K562 (cell line): ENCODE results near the gene STK17A. TPM values are rescaled to one million over a fixed set of nuclear protein-coding genes. Genes with fewer than 3 reads are reported as not detected.
A peak's percentile ranks its signal among the peaks of the same experiment; 100 is the strongest.

Experiments used
- ARNT ChIP-seq, 2 experiments: fragments of 450-650 bp; IDR thresholded peaks; 2 replicates each; pipeline ENCODE4 v1.6.1; 2016; ENCODE audit warnings: mild to moderate bottlenecking in 1 of 2
- ASH1L ChIP-seq: fragments of 450-650 bp; IDR thresholded peaks from 2 replicates; pipeline ENCODE4 v1.6.1; 2018; ENCODE audit warnings: borderline replicate concordance, mild to moderate bottlenecking, low read depth; ENCODE audit not compliant: partially characterized antibody
- DDX20 ChIP-seq: fragments of 450-650 bp; IDR thresholded peaks from 2 replicates; pipeline ENCODE4 v1.6.1; 2016; ENCODE audit warnings: missing genetic modification characterization, low read depth, mild to moderate bottlenecking, missing compliant biosample characterization, moderate library complexity
- FOXP1 ChIP-seq: sonication (generic); formaldehyde crosslinking; IDR thresholded peaks from 2 replicates; pipeline ENCODE4 v1.8.0; 2022; ENCODE audit warnings: mild to moderate bottlenecking, missing genetic modification reagents
- HOXB6 ChIP-seq: fragments of 250-450 bp; sonication (Bioruptor Pico); IDR thresholded peaks from 2 replicates; pipeline ENCODE4 v1.5.1; 2022; ENCODE audit warnings: mild to moderate bottlenecking, borderline replicate concordance
- IFI16 ChIP-seq: fragments of 250-450 bp; sonication (Bioruptor Pico); IDR thresholded peaks from 2 replicates; pipeline ENCODE4 v2.1.2; 2022; ENCODE audit warnings: mild to moderate bottlenecking, inconsistent platforms
- LEF1 ChIP-seq: fragments of 450-650 bp; IDR thresholded peaks from 2 replicates; pipeline ENCODE4 v1.6.1; 2016; ENCODE audit warnings: mild to moderate bottlenecking
- MAZ ChIP-seq, 2 experiments: fragments of 450-650 bp in 1 of 2; sonication (generic) in 1 of 2; formaldehyde crosslinking; IDR thresholded peaks in 1 of 2; conservative IDR thresholded peaks in 1 of 2; 2 replicates each; pipeline versions ENCODE4 v1.4.0 to v1.5.0; 2020; ENCODE audit warnings: mild to moderate bottlenecking in 1 of 2, missing genetic modification reagents in 1 of 2
- MCM7 ChIP-seq, 2 experiments: fragments of 450-650 bp; IDR thresholded peaks; 2 replicates each; pipeline ENCODE4 v1.6.1; 2016 to 2018
- RFX5 ChIP-seq: IDR thresholded peaks from 2 replicates; pipeline ENCODE4 v1.6.1; 2011; ENCODE audit warnings: low read depth, mild to moderate bottlenecking, improper control_type of control experiment, low read length
- TSC22D4 ChIP-seq: fragments of 450-650 bp; IDR thresholded peaks from 2 replicates; pipeline ENCODE4 v1.6.1; 2016; ENCODE audit warnings: missing genetic modification characterization, missing biosample characterization, control low read depth
- ZFP30 ChIP-seq: fragments of 250-450 bp; sonication (Bioruptor Pico); IDR thresholded peaks from 2 replicates; pipeline ENCODE4 v1.8.0; 2022; ENCODE audit warnings: moderate library complexity, mild to moderate bottlenecking, inconsistent platforms, borderline replicate concordance
- ZNF175 ChIP-seq: fragments of 200-800 bp; sonication (Bioruptor generic); IDR thresholded peaks from 2 replicates; pipeline ENCODE4 v1.6.1; 2016; ENCODE audit warnings: low read depth, mild to moderate bottlenecking, missing genetic modification characterization, missing compliant biosample characterization
- ZNF274 ChIP-seq: IDR thresholded peaks from 2 replicates; pipeline ENCODE4 v1.6.1; 2011; ENCODE audit warnings: low read depth, mild to moderate bottlenecking, low read length, moderate library complexity, borderline replicate concordance
- ZNF695 ChIP-seq: fragments of 450-650 bp; formaldehyde crosslinking; IDR thresholded peaks from 2 replicates; pipeline ENCODE4 v1.4.0; 2020; ENCODE audit warnings: mild to moderate bottlenecking, moderate library complexity
- ZZZ3 ChIP-seq: fragments of 450-650 bp; IDR thresholded peaks from 2 replicates; pipeline ENCODE4 v1.6.1; 2016; ENCODE audit warnings: antibody characterized with exemption, mild to moderate bottlenecking, moderate library complexity
- polyA plus RNA-seq, 8 experiments: library from polyadenylated mRNA; depleted of rRNA in 4 of 8; stranded (reverse) in 5 of 8; unstranded in 3 of 8; fragments of >200 nt; fragmentation: Nextera tagmentation in 2 of 8; fragmentation: Illumina TruSeq in 1 of 8; extraction: Ambion mirVana in 2 of 8; extraction: Trizol in 1 of 8; gene quantifications; 2 replicates each; pipeline versions ENCODE4 v1.2.1 to v1.2.3, GENCODE V29; 2011 to 2014; ENCODE audit warnings: inconsistent platforms in 1 of 8, missing spikeins in 1 of 8
- total RNA-seq, 7 experiments: library from RNA; depleted of rRNA in 6 of 7; stranded (reverse); fragments of >200 nt in 6 of 7; fragmentation: Illumina TruSeq in 2 of 7; extraction: Trizol in 2 of 7; gene quantifications; 2 replicates each; pipeline versions ENCODE4 v1.2.1 to v1.2.3, GENCODE V29; 2011 to 2021; ENCODE audit warnings: low replicate concordance in 1 of 7
- TF ChIP-seq, protein P1 (sequence below): sonication (generic); formaldehyde crosslinking; IDR thresholded peaks from 2 replicates; pipeline ENCODE4 v1.8.0; 2022; ENCODE audit warnings: mild to moderate bottlenecking, missing genetic modification reagents, borderline replicate concordance
- TF ChIP-seq, protein P2 (sequence below): fragments of 450-650 bp; conservative IDR thresholded peaks from 2 replicates; pipeline ENCODE4 v1.6.1; 2016; ENCODE audit warnings: missing genetic modification characterization, low read depth, mild to moderate bottlenecking, control low read depth, missing compliant biosample characterization
- TF ChIP-seq, protein P3 (sequence below): fragments of 450-650 bp; IDR thresholded peaks from 2 replicates; pipeline ENCODE4 v1.6.1; 2018; ENCODE audit not compliant: partially characterized antibody
- TF ChIP-seq, protein P4 (sequence below): fragments of 250-450 bp; sonication (Bioruptor Pico); IDR thresholded peaks from 2 replicates; pipeline ENCODE4 v1.4.0; 2020; ENCODE audit warnings: mild to moderate bottlenecking, moderate library complexity

Gene STK17A
- total and polyA plus RNA-seq, 9 of the 15 experiments (the other 6 are each of a cell fraction or from before 2014, with no cell fraction given), result 3.4 to 16.3 (median 13.2) TPM

DNA sequence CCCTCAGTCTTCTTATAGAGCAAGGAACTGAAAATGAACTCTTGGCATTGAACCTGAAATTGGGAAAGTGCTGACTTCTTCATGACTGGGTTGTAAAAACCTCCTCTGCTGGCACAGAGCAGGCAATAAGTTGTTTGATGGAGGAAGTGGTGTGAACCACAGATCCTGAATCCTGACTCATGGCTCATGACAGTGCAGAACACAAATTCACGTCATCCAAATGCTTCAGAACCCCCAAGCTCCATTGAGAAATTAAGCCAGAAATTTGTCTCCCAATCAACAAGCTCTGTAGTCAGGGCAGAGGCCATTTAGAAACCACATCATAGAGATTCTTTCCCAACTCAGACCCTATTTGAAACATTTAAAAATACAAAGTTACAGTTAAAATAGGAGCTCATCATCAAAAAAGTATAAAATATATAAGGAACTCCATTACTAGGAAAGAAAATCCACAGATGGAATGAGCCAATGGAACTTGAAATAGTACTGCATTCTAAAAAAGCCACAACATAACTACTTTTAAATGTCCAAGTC, 10.3 kb upstream of the STK17A start (continued):
- TF ChIP-seq, protein P1, sequence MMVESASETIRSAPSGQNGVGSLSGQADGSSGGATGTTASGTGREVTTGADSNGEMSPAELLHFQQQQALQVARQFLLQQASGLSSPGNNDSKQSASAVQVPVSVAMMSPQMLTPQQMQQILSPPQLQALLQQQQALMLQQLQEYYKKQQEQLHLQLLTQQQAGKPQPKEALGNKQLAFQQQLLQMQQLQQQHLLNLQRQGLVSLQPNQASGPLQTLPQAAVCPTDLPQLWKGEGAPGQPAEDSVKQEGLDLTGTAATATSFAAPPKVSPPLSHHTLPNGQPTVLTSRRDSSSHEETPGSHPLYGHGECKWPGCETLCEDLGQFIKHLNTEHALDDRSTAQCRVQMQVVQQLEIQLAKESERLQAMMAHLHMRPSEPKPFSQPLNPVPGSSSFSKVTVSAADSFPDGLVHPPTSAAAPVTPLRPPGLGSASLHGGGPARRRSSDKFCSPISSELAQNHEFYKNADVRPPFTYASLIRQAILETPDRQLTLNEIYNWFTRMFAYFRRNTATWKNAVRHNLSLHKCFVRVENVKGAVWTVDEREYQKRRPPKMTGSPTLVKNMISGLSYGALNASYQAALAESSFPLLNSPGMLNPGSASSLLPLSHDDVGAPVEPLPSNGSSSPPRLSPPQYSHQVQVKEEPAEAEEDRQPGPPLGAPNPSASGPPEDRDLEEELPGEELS (CRISPR knock-in tag), result no peak
- no peak for TF ChIP-seq ZZZ3
- TF ChIP-seq MAZ (CRISPR knock-in tag; conservative IDR thresholded peaks at IDR 0.05 in 1 of 2, IDR thresholded peaks at IDR 0.05 in 1 of 2), result peak in 1 of 2 experiments; percentile 25; a peak in 1 of 4 replicates
- TF ChIP-seq DDX20 (tag), result 0 out of 2 replicates have a peak, but pooled peaks have one; percentile 53
- peak; percentile 62 for TF ChIP-seq LEF1
- no peak for TF ChIP-seq MCM7 (IDR thresholded peaks at IDR 0.05)
- TF ChIP-seq ASH1L, result no peak
- no peak for TF ChIP-seq ZFP30 (CRISPR knock-in tag)
- TF ChIP-seq, protein P2, sequence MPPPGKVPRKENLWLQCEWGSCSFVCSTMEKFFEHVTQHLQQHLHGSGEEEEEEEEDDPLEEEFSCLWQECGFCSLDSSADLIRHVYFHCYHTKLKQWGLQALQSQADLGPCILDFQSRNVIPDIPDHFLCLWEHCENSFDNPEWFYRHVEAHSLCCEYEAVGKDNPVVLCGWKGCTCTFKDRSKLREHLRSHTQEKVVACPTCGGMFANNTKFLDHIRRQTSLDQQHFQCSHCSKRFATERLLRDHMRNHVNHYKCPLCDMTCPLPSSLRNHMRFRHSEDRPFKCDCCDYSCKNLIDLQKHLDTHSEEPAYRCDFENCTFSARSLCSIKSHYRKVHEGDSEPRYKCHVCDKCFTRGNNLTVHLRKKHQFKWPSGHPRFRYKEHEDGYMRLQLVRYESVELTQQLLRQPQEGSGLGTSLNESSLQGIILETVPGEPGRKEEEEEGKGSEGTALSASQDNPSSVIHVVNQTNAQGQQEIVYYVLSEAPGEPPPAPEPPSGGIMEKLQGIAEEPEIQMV (tag), result no peak
- TF ChIP-seq ZNF175 (CRISPR knock-in tag), result peak; percentile 84; the same call in 1 of the 2 replicates
- TF ChIP-seq FOXP1 (CRISPR knock-in tag), result no peak
- TF ChIP-seq TSC22D4 (tag), result no peak
- TF ChIP-seq, protein P3, sequence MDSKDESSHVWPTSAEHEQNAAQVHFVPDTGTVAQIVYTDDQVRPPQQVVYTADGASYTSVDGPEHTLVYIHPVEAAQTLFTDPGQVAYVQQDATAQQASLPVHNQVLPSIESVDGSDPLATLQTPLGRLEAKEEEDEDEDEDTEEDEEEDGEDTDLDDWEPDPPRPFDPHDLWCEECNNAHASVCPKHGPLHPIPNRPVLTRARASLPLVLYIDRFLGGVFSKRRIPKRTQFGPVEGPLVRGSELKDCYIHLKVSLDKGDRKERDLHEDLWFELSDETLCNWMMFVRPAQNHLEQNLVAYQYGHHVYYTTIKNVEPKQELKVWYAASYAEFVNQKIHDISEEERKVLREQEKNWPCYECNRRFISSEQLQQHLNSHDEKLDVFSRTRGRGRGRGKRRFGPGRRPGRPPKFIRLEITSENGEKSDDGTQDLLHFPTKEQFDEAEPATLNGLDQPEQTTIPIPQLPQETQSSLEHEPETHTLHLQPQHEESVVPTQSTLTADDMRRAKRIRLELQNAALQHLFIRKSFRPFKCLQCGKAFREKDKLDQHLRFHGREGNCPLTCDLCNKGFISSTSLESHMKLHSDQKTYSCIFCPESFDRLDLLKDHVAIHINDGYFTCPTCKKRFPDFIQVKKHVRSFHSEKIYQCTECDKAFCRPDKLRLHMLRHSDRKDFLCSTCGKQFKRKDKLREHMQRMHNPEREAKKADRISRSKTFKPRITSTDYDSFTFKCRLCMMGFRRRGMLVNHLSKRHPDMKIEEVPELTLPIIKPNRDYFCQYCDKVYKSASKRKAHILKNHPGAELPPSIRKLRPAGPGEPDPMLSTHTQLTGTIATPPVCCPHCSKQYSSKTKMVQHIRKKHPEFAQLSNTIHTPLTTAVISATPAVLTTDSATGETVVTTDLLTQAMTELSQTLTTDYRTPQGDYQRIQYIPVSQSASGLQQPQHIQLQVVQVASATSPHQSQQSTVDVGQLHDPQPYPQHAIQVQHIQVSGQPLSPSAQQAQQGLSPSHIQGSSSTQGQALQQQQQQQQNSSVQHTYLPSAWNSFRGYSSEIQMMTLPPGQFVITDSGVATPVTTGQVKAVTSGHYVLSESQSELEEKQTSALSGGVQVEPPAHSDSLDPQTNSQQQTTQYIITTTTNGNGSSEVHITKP, result no peak
- TF ChIP-seq ARNT (IDR thresholded peaks at IDR 0.05), result no peak
- TF ChIP-seq IFI16, result no peak
- no peak for TF ChIP-seq HOXB6 (CRISPR knock-in tag)
- no peak for TF ChIP-seq ZNF695 (CRISPR knock-in tag)
- TF ChIP-seq, protein P4, sequence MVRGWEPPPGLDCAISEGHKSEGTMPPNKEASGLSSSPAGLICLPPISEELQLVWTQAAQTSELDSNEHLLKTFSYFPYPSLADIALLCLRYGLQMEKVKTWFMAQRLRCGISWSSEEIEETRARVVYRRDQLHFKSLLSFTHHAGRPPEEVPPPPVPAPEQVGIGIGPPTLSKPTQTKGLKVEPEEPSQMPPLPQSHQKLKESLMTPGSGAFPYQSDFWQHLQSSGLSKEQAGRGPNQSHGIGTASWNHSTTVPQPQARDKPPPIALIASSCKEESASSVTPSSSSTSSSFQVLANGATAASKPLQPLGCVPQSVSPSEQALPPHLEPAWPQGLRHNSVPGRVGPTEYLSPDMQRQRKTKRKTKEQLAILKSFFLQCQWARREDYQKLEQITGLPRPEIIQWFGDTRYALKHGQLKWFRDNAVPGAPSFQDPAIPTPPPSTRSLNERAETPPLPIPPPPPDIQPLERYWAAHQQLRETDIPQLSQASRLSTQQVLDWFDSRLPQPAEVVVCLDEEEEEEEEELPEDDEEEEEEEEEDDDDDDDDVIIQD (CRISPR knock-in tag), result no peak
- TF ChIP-seq ZNF274, result no peak
- no peak for TF ChIP-seq RFX5
